B cell (primary cell): ENCODE results near the gene MAGI2. TPM values are rescaled to one million over a fixed set of nuclear protein-coding genes. Genes with fewer than 3 reads are reported as not detected.

Experiments
- ATAC-seq: fragments of 200-7000 bp; cut with Tn5 transposase; one replicate; pipeline ENCODE4 v1.10.0; 2021; ENCODE audit warnings: low read depth, mild to moderate bottlenecking, moderate number of reproducible peaks, moderate library complexity
- CTCF ChIA-PET: fragments of 350-600 bp; sonication (Branson Sonifier 250); formaldehyde crosslinking; loops from one replicate; lab custom pipeline; 2021; ENCODE audit warnings: antibody characterized with exemption, inconsistent platforms; lab: Charles Lee
- POLR2A ChIA-PET: fragments of 350-600 bp; sonication (Branson Sonifier 250); formaldehyde crosslinking; loops from one replicate; lab custom pipeline; 2021; ENCODE audit warnings: antibody characterized with exemption; lab: Charles Lee
- DNase-seq: peaks from one replicate; pipeline ENCODE4 v3.0.0; 2013
- H2AFZ ChIP-seq: 2 replicates; pipeline ENCODE4 v1.6.1; 2012; ENCODE audit warnings: mild to moderate bottlenecking, low read depth, low read length; ENCODE audit not compliant: insufficient read depth, poor library complexity, severe bottlenecking
- H3K27ac ChIP-seq, 2 donors: 1 replicate in 1 of 2; 2 replicates in 1 of 2; pipeline ENCODE4 v1.5.1; 2012 to 2013; ENCODE audit warnings: low read length in 2 of 2, mild to moderate bottlenecking in 2 of 2, moderate library complexity in 1 of 2
- H3K27me3 ChIP-seq, 4 experiments: fragments of 200-600 bp in 1 of 4; sonication (generic) in 1 of 4; replicated peaks in 1 of 4; 1 replicate in 2 of 4; 2 replicates in 2 of 4; pipeline versions ENCODE4 v1.6.1 to v1.7.0; 2013 to 2016; ENCODE audit warnings: low read length in 3 of 4, mild to moderate bottlenecking in 2 of 4, mixed read lengths in 1 of 4, moderate library complexity in 1 of 4; ENCODE audit not compliant: insufficient read depth in 4 of 4, control insufficient read depth in 3 of 4; ENCODE audit errors: control extremely low read depth in 1 of 4
- H3K36me3 ChIP-seq, 2 experiments: replicated peaks in 1 of 2; 1 replicate in 1 of 2; 2 replicates in 1 of 2; pipeline versions ENCODE4 v1.6.1 to v1.7.1; 2013; ENCODE audit warnings: low read length in 1 of 2; ENCODE audit not compliant: insufficient read depth in 2 of 2, control insufficient read depth in 1 of 2; ENCODE audit errors: control extremely low read depth in 1 of 2, extremely low read depth in 1 of 2
- H3K4me1 ChIP-seq, 2 donors: fragments of 200-600 bp in 1 of 2; sonication (generic) in 1 of 2; 1 replicate in 1 of 2; 2 replicates in 1 of 2; pipeline versions ENCODE4 v1.5.1 to v1.6.1; 2013 to 2017; ENCODE audit warnings: low read length in 2 of 2; ENCODE audit not compliant: control insufficient read depth in 2 of 2, insufficient read depth in 2 of 2
- H3K4me2 ChIP-seq: replicated peaks from 2 replicates; pipeline ENCODE3; 2012; ENCODE audit warnings: mild to moderate bottlenecking, low read depth, low read length; ENCODE audit not compliant: poor library complexity, severe bottlenecking
- H3K4me3 ChIP-seq, 5 experiments: fragments of 200-600 bp in 1 of 5; sonication (generic) in 1 of 5; 1 replicate in 3 of 5; 2 replicates in 2 of 5; pipeline versions ENCODE4 v1.5.1 to v1.7.0; 2011 to 2016; ENCODE audit warnings: low read length in 4 of 5, mild to moderate bottlenecking in 4 of 5, low read depth in 2 of 5, control low read depth in 1 of 5, moderate library complexity in 1 of 5; ENCODE audit not compliant: insufficient read depth in 1 of 5; ENCODE audit errors: control extremely low read depth in 1 of 5, extremely low read depth in 1 of 5
- H3K79me2 ChIP-seq: fragments of 200-600 bp; sonication (generic); one replicate; pipeline ENCODE4 v1.6.0; 2016; ENCODE audit warnings: low read length; ENCODE audit not compliant: control insufficient read depth, insufficient read depth
- H3K9ac ChIP-seq: fragments of 200-600 bp; sonication (generic); 2 replicates; pipeline ENCODE4 v1.6.1; 2017; ENCODE audit warnings: mild to moderate bottlenecking, low read length, moderate library complexity
- H3K9me3 ChIP-seq, 3 donors: one replicate each; pipeline versions ENCODE4 v1.6.1 to v1.7.1; 2013; ENCODE audit warnings: low read length in 2 of 3; ENCODE audit not compliant: control insufficient read depth in 2 of 3, insufficient read depth in 1 of 3; ENCODE audit errors: control extremely low read depth in 1 of 3
- H4K20me1 ChIP-seq: 2 replicates; pipeline ENCODE4 v1.6.0; 2012; ENCODE audit warnings: mild to moderate bottlenecking, low read length; ENCODE audit not compliant: insufficient read depth, control insufficient read depth, poor library complexity, severe bottlenecking
- H3K27ac Mint-ChIP-seq: one replicate; pipeline ENCODE4 v1.8.0; 2021; ENCODE audit warnings: mixed read lengths
- H3K27me3 Mint-ChIP-seq: one replicate; pipeline ENCODE4 v1.8.0; 2021; ENCODE audit warnings: mixed read lengths
- H3K4me1 Mint-ChIP-seq: one replicate; pipeline ENCODE4 v1.8.0; 2021; ENCODE audit warnings: mixed read lengths
- H3K4me3 Mint-ChIP-seq: one replicate; pipeline ENCODE4 v1.8.0; 2021; ENCODE audit warnings: mixed read lengths
- H3K9me3 Mint-ChIP-seq: one replicate; pipeline ENCODE4 v1.8.0; 2022; ENCODE audit warnings: mixed read lengths; ENCODE audit not compliant: insufficient read depth
- CTCF ChIP-seq: fragments of 200-600 bp; IDR thresholded peaks from one replicate; pipeline ENCODE4 v1.8.0; 2022; ENCODE audit warnings: antibody characterized with exemption, mild to moderate bottlenecking
- EZH2 ChIP-seq: IDR thresholded peaks from 2 replicates; pipeline ENCODE4 v1.6.1; 2012; ENCODE audit warnings: borderline replicate concordance, low read depth, mild to moderate bottlenecking, moderate library complexity, low read length; ENCODE audit not compliant: insufficient read depth, poor library complexity, severe bottlenecking
- WGBS: methylation state at CpG from one replicate; pipeline ENCODE4 v1.1.5; 2013; ENCODE audit warnings: missing lambda C conversion rate; ENCODE audit not compliant: insufficient coverage; 5-methylcytosine and 5-hydroxymethylcytosine counted together
- intact Hi-C: fragments of 100-400 bp; cut with micrococcal nuclease; formaldehyde crosslinking; loops from one replicate; pipeline ENCODE4 v1.10.0; 2022
- polyA plus RNA-seq: library from polyadenylated mRNA; depleted of rRNA; stranded (reverse); fragments of >200 nt; gene quantifications from 2 replicates; pipeline ENCODE4 v1.2.3, GENCODE V29; 2012
- total RNA-seq, 2 donors: library from RNA; stranded (reverse); fragments of 120-200 nt in 1 of 2; gene quantifications; 1 replicate in 1 of 2; 2 replicates in 1 of 2; pipeline versions ENCODE4 v1.2.3 to v1.2.4, GENCODE V29; 2013 to 2022

Gene MAGI2
- total and polyA plus RNA-seq, 2 donors (not counting 1 experiment from before 2014, with no cell fraction given): 0.16 to 0.64 TPM

- Histone ChIP-seq H3K9me3 (no peaks in the 10 kb centered on the region), H3K4me1 (no peaks in the 10 kb centered on the region), H3K27me3 (no peaks in the 10 kb centered on the region), H3K4me2 (no peak overlapping the region), H4K20me1 (no peaks in the 10 kb centered on the region), H3K4me3 (no peak overlapping the region), H3K36me3 (no peaks in the 10 kb centered on the region), H3K79me2 (no peaks in the 10 kb centered on the region), H2AFZ (no peak overlapping the region), H3K27ac (no peak overlapping the region), H3K9ac (no peak overlapping the region)
- Mint-ChIP-seq H3K27ac (no peak overlapping the region), H3K9me3 (peaks cover 5% of the 10 kb centered on the region), H3K4me3 (no peak overlapping the region), H3K4me1 (no peaks in the 10 kb centered on the region), H3K27me3 (no peaks in the 10 kb centered on the region)
- no peak for ATAC-seq
- TF ChIP-seq CTCF: no peak
- TF ChIP-seq EZH2: no peak
- WGBS: no CpG with 5 or more reads among the region's 6 CpGs
- ChIA-PET POLR2A (no interaction called here), CTCF (no interaction called here)
- DNase-seq: no peak
- intact Hi-C loops: no loop called here
These were observed 661.5 kb downstream of the MAGI2 start for GRCh38 chr7:78792006-78792405.

- H3K27me3 Mint-ChIP-seq: no peaks in the 10 kb centered on the region
- no CpG with 5 or more reads among the region's 2 CpGs for WGBS
- CTCF ChIA-PET: interaction anchor here (0.7 kb wide), 1 partner anchor 16 kb away, joined by 3 read pairs; no protein-coding TSS in a partner anchor
- Histone ChIP-seq H3K4me2 (no peak overlapping the region), H3K9ac (no peak overlapping the region), H3K79me2 (no peaks in the 10 kb centered on the region), H3K4me1 (no peaks in the 10 kb centered on the region), H3K27ac (no peak overlapping the region), H3K9me3 (no peaks in the 10 kb centered on the region), H3K27me3 (no peaks in the 10 kb centered on the region), H3K36me3 (no peaks in the 10 kb centered on the region), H3K4me3 (no peak overlapping the region), H4K20me1 (no peaks in the 10 kb centered on the region), H2AFZ (no peak overlapping the region)
- ATAC-seq: no peak
- no peak overlapping the region for H3K4me3 Mint-ChIP-seq
- no peaks in the 10 kb centered on the region for H3K9me3 Mint-ChIP-seq
- DNase-seq: no peak
- POLR2A ChIA-PET: no interaction called here
- TF ChIP-seq EZH2: no peak
- TF ChIP-seq CTCF: no peak
- H3K27ac Mint-ChIP-seq: no peak overlapping the region
- no peaks in the 10 kb centered on the region for H3K4me1 Mint-ChIP-seq
- intact Hi-C loops: no loop called here
These were observed 665.0 kb downstream of the MAGI2 start for GRCh38 chr7:78788464-78788863.
